ENCODE results near the gene IL13. TPM values are rescaled to one million over a fixed set of nuclear protein-coding genes. Genes with fewer than 3 reads are reported as not detected.

The IL13 gene
- total RNA-seq, 2 donors from 2014 or later = not detected

- no peaks in the 10 kb centered on the region for H3K4me1 ChIP-seq (ENCODE audit: control insufficient read depth, insufficient read depth, low read length)
- peaks cover 39% of the 10 kb centered on the region for H3K36me3 ChIP-seq (ENCODE audit: control insufficient read depth, insufficient read depth, low read length)
- no peak overlapping the region for H3K4me3 ChIP-seq (ENCODE audit: low read length)
- no peaks in the 10 kb centered on the region for H3K9me3 ChIP-seq (ENCODE audit: control insufficient read depth, low read length)
- H3K9me3 Mint-ChIP-seq = no peaks in the 10 kb centered on the region
- peaks cover 1% of the 10 kb centered on the region for H3K4me1 Mint-ChIP-seq
- no peak for TF ChIP-seq CTCF (conservative IDR thresholded peaks at IDR 0.05)
- no peaks in the 10 kb centered on the region for H3K27me3 ChIP-seq (ENCODE audit: control insufficient read depth, insufficient read depth, low read length, poor library complexity, severe bottlenecking)
- no peak overlapping the region for H3K27ac Mint-ChIP-seq
- 89 to 96% methylated on average over 3 to 4 of the region's 4 CpGs for WGBS, 2 experiments (ENCODE audit: insufficient coverage in 1 of 2, insufficient read length in 1 of 2)
- peaks cover 56% of the 10 kb centered on the region for H3K36me3 Mint-ChIP-seq (ENCODE audit: low read depth)
- H3K27ac ChIP-seq (ENCODE audit: low read depth, low read length) = no peak overlapping the region
- no peak for DNase-seq
- H3K27me3 Mint-ChIP-seq (ENCODE audit: insufficient read depth) = no peaks in the 10 kb centered on the region
- H3K9ac ChIP-seq (ENCODE audit: extremely low read depth, low read length, poor library complexity, severe bottlenecking) = no peak overlapping the region
- no peak overlapping the region for H3K4me3 Mint-ChIP-seq
Observed at GRCh38 chr5:132640613-132641012, 17.4 kb upstream of the IL13 start.

- no peaks in the 10 kb centered on the region for H3K4me1 Mint-ChIP-seq
- no peak overlapping the region for H3K4me3 Mint-ChIP-seq
- no peaks in the 10 kb centered on the region for H3K9me3 Mint-ChIP-seq
- Histone ChIP-seq H3K9me3 (ENCODE audit: control insufficient read depth, low read length) (no peaks in the 10 kb centered on the region), H3K9ac (ENCODE audit: extremely low read depth, low read length, poor library complexity, severe bottlenecking) (no peak overlapping the region), H3K27ac (ENCODE audit: low read depth, low read length) (no peak overlapping the region), H3K27me3 (ENCODE audit: control insufficient read depth, insufficient read depth, low read length, poor library complexity, severe bottlenecking) (no peaks in the 10 kb centered on the region), H3K36me3 (ENCODE audit: control insufficient read depth, insufficient read depth, low read length) (peaks cover 39% of the 10 kb centered on the region), H3K4me1 (ENCODE audit: control insufficient read depth, insufficient read depth, low read length) (no peaks in the 10 kb centered on the region), H3K4me3 (ENCODE audit: low read length) (no peak overlapping the region)
- no peak for DNase-seq
- TF ChIP-seq CTCF (conservative IDR thresholded peaks at IDR 0.05) = no peak
- no peak overlapping the region for H3K27ac Mint-ChIP-seq
- H3K36me3 Mint-ChIP-seq (ENCODE audit: low read depth) = peaks cover 56% of the 10 kb centered on the region
- 91 to 96% methylated on average over 3 of the region's 3 CpGs for WGBS, 2 experiments (ENCODE audit: insufficient coverage in 1 of 2, insufficient read length in 1 of 2)
- no peaks in the 10 kb centered on the region for H3K27me3 Mint-ChIP-seq (ENCODE audit: insufficient read depth)
Observed at GRCh38 chr5:132641241-132641723, 16.7 kb upstream of the IL13 start.

GRCh38 chr5:132641841-132642240, 16.1 kb upstream of the IL13 start:
- Histone ChIP-seq H3K9ac (ENCODE audit: extremely low read depth, low read length, poor library complexity, severe bottlenecking) (no peak overlapping the region), H3K9me3 (ENCODE audit: control insufficient read depth, low read length) (no peaks in the 10 kb centered on the region), H3K27ac (ENCODE audit: low read depth, low read length) (no peak overlapping the region), H3K4me1 (ENCODE audit: control insufficient read depth, insufficient read depth, low read length) (no peaks in the 10 kb centered on the region), H3K27me3 (ENCODE audit: control insufficient read depth, insufficient read depth, low read length, poor library complexity, severe bottlenecking) (no peaks in the 10 kb centered on the region), H3K4me3 (ENCODE audit: low read length) (no peak overlapping the region), H3K36me3 (ENCODE audit: control insufficient read depth, insufficient read depth, low read length) (peaks cover 39% of the 10 kb centered on the region)
- no peak for TF ChIP-seq CTCF (conservative IDR thresholded peaks at IDR 0.05)
- 97 to 99% methylated on average over 3 of the region's 3 CpGs for WGBS, 2 experiments (ENCODE audit: insufficient coverage in 1 of 2, insufficient read length in 1 of 2)
- no peak overlapping the region for H3K4me3 Mint-ChIP-seq
- H3K27me3 Mint-ChIP-seq (ENCODE audit: insufficient read depth) = no peaks in the 10 kb centered on the region
- H3K4me1 Mint-ChIP-seq = no peaks in the 10 kb centered on the region
- no peak overlapping the region for H3K27ac Mint-ChIP-seq
- no peaks in the 10 kb centered on the region for H3K9me3 Mint-ChIP-seq
- peaks cover 53% of the 10 kb centered on the region for H3K36me3 Mint-ChIP-seq (ENCODE audit: low read depth)
- DNase-seq = no peak
